SK-N-SH treated with all-trans-retinoic acid at 6 μM for 48 hours (cell line): ENCODE measurements around the gene TF.
A peak's percentile ranks its signal among the peaks of the same experiment; 100 is the strongest.

ENCODE experiments used
- ATAC-seq: fragments of 200-7000 bp; cut with Tn5 transposase; 3 replicates; pipeline ENCODE4 v1.9.1; 2020; ENCODE audit warnings: mild to moderate bottlenecking, moderate library complexity
- ARNTL ChIP-seq: fragments of 450-650 bp; formaldehyde crosslinking; IDR thresholded peaks from 2 replicates; pipeline ENCODE4 v1.5.0; 2020; ENCODE audit warnings: low read depth, mild to moderate bottlenecking, moderate library complexity, borderline replicate concordance
- BACH2 ChIP-seq: fragments of 250-450 bp; sonication (Bioruptor Pico); IDR thresholded peaks from 2 replicates; pipeline ENCODE4 v1.9.0; 2021; ENCODE audit warnings: mild to moderate bottlenecking, borderline replicate concordance
- CSDC2 ChIP-seq: fragments of 250-450 bp; sonication (Bioruptor Pico); IDR thresholded peaks from 2 replicates; pipeline ENCODE4 v1.5.0; 2020; ENCODE audit warnings: mild to moderate bottlenecking, moderate library complexity
- CSRNP3 ChIP-seq: fragments of 250-450 bp; sonication (Bioruptor Pico); IDR thresholded peaks from 2 replicates; pipeline ENCODE4 v1.5.1; 2021; ENCODE audit warnings: mild to moderate bottlenecking, moderate library complexity
- ESRRG ChIP-seq: fragments of 250-450 bp; sonication (Bioruptor Pico); IDR thresholded peaks from 2 replicates; pipeline ENCODE4 v1.6.1; 2021; ENCODE audit warnings: mild to moderate bottlenecking
- GLIS3 ChIP-seq: fragments of 250-450 bp; sonication (Bioruptor Pico); IDR thresholded peaks from 2 replicates; pipeline ENCODE4 v1.5.0; 2020; ENCODE audit warnings: mild to moderate bottlenecking, moderate library complexity
- ISL1 ChIP-seq: fragments of 250-450 bp; sonication (Bioruptor Pico); IDR thresholded peaks from 2 replicates; pipeline ENCODE4 v2.1.2; 2022; ENCODE audit warnings: mild to moderate bottlenecking, moderate library complexity
- OSR1 ChIP-seq: fragments of 250-450 bp; sonication (Bioruptor Pico); IDR thresholded peaks from 2 replicates; pipeline ENCODE4 v1.8.0; 2022; ENCODE audit warnings: moderate library complexity, mild to moderate bottlenecking, inconsistent platforms
- PATZ1 ChIP-seq: fragments of 250-450 bp; sonication (Bioruptor Pico); IDR thresholded peaks from 2 replicates; pipeline ENCODE4 v1.8.0; 2020; ENCODE audit warnings: mild to moderate bottlenecking, moderate library complexity, borderline replicate concordance
- POU6F1 ChIP-seq: fragments of 250-450 bp; sonication (Bioruptor Pico); IDR thresholded peaks from 2 replicates; pipeline ENCODE4 v1.8.0; 2021; ENCODE audit warnings: low read depth, mild to moderate bottlenecking, moderate library complexity, borderline replicate concordance
- PPARA ChIP-seq: fragments of 250-450 bp; sonication (Bioruptor Pico); IDR thresholded peaks from 2 replicates; pipeline ENCODE4 v1.5.0; 2020; ENCODE audit warnings: mild to moderate bottlenecking, borderline replicate concordance
- SNAI2 ChIP-seq: fragments of 250-450 bp; sonication (Bioruptor Pico); IDR thresholded peaks from 2 replicates; pipeline ENCODE4 v1.5.0; 2020; ENCODE audit warnings: mild to moderate bottlenecking, moderate library complexity
- TOX ChIP-seq: fragments of 250-450 bp; sonication (Bioruptor Pico); IDR thresholded peaks from 2 replicates; pipeline ENCODE4 v1.8.0; 2021; ENCODE audit warnings: mild to moderate bottlenecking, moderate library complexity, borderline replicate concordance
- TSHZ2 ChIP-seq: fragments of 250-450 bp; sonication (Bioruptor Pico); IDR thresholded peaks from 2 replicates; pipeline ENCODE4 v1.5.0; 2020; ENCODE audit warnings: mild to moderate bottlenecking, moderate library complexity
- ZC3H10 ChIP-seq: fragments of 250-450 bp; sonication (Bioruptor Pico); IDR thresholded peaks from 2 replicates; pipeline ENCODE4 v1.5.1; 2021; ENCODE audit warnings: mild to moderate bottlenecking, moderate library complexity
- ZFP3 ChIP-seq: fragments of 250-450 bp; sonication (Bioruptor Pico); IDR thresholded peaks from 2 replicates; pipeline ENCODE4 v1.5.0; 2020; ENCODE audit warnings: mild to moderate bottlenecking, moderate library complexity
- ZFP30 ChIP-seq: fragments of 450-650 bp; formaldehyde crosslinking; IDR thresholded peaks from 2 replicates; pipeline ENCODE4 v1.5.0; 2022; ENCODE audit warnings: mild to moderate bottlenecking, moderate library complexity
- ZNF565 ChIP-seq: fragments of 450-650 bp; formaldehyde crosslinking; conservative IDR thresholded peaks from 2 replicates; pipeline ENCODE4 v1.5.0; 2020; ENCODE audit warnings: low read depth, mild to moderate bottlenecking, moderate library complexity
- ZNF70 ChIP-seq: fragments of 450-650 bp; formaldehyde crosslinking; IDR thresholded peaks from 2 replicates; pipeline ENCODE4 v1.5.0; 2020; ENCODE audit warnings: mild to moderate bottlenecking, moderate library complexity

The TF gene

GRCh38 chr3:133745981-133746711 is at the start of gene TF:
TSS of gene TF (plus strand) at chr3:133746393. CDS start at chr3:133746441, 48 bp downstream.
- no peak for TF ChIP-seq PATZ1 (CRISPR knock-in tag)
- TF ChIP-seq CSRNP3 (CRISPR knock-in tag), result no peak
- TF ChIP-seq ZC3H10 (CRISPR knock-in tag), result no peak
- no peak for TF ChIP-seq OSR1 (CRISPR knock-in tag)
- no peak for TF ChIP-seq GLIS3 (CRISPR knock-in tag)
- TF ChIP-seq ZNF70 (CRISPR knock-in tag), result no peak
- peak; percentile 69 for ATAC-seq

- TF ChIP-seq SNAI2 (CRISPR knock-in tag) (no peak), ZC3H10 (CRISPR knock-in tag) (no peak), CSRNP3 (CRISPR knock-in tag) (no peak), CSDC2 (CRISPR knock-in tag) (no peak), ISL1 (no peak), POU6F1 (CRISPR knock-in tag) (no peak), TOX (CRISPR knock-in tag) (no peak), ZFP30 (CRISPR knock-in tag) (no peak), ARNTL (no peak), PPARA (no peak)
- no peak for ATAC-seq
Observed at GRCh38 chr3:133697960-133698359, 48.2 kb upstream of the TF start.

- ATAC-seq, result no peak
- no peak for TF ChIP-seq CSRNP3 (CRISPR knock-in tag)
- no peak for TF ChIP-seq ZNF565
- TF ChIP-seq BACH2, result no peak
- no peak for TF ChIP-seq ZFP3 (CRISPR knock-in tag)
- TF ChIP-seq ESRRG (CRISPR knock-in tag), result no peak
- no peak for TF ChIP-seq OSR1 (CRISPR knock-in tag)
- no peak for TF ChIP-seq PPARA
- TF ChIP-seq, all 23 proteins: peak for 0
Observed at GRCh38 chr3:133699467-133699866, 46.7 kb upstream of the TF start.

GRCh38 chr3:133699903-133700302 is 46.3 kb upstream of the TF start:
- TF ChIP-seq CSDC2 (CRISPR knock-in tag), result no peak
- no peak for TF ChIP-seq PATZ1 (CRISPR knock-in tag)
- TF ChIP-seq SNAI2 (CRISPR knock-in tag), result no peak
- no peak for TF ChIP-seq CSRNP3 (CRISPR knock-in tag)
- TF ChIP-seq ISL1, result no peak
- TF ChIP-seq ESRRG (CRISPR knock-in tag), result no peak
- TF ChIP-seq BACH2, result no peak
- no peak for TF ChIP-seq TSHZ2
- TF ChIP-seq ZFP30 (CRISPR knock-in tag), result no peak
- no peak for TF ChIP-seq ZC3H10 (CRISPR knock-in tag)
- ATAC-seq, result no peak
